Hepatocyte (in vitro differentiated cells): ENCODE measurements around the gene CBX5. TPM values are rescaled to one million over a fixed set of nuclear protein-coding genes. Genes with fewer than 3 reads are reported as not detected.

Experiments
- DNase-seq: peaks from one replicate; pipeline ENCODE4 v3.0.0-alpha.2; 2016; ENCODE audit warnings: low spot score
- H2AFZ ChIP-seq: fragments of 200-600 bp; sonication (generic); 2 replicates; pipeline ENCODE4 v1.6.0; 2016; ENCODE audit warnings: antibody characterized with exemption, mild to moderate bottlenecking
- H3K27ac ChIP-seq: fragments of 200-600 bp; sonication (generic); 2 replicates; pipeline ENCODE4 v1.5.1; 2016; ENCODE audit warnings: mild to moderate bottlenecking
- H3K27me3 ChIP-seq: fragments of 200-600 bp; sonication (generic); 2 replicates; pipeline ENCODE4 v1.6.1; 2016
- H3K36me3 ChIP-seq: fragments of 200-600 bp; sonication (generic); replicated peaks from 2 replicates; pipeline ENCODE4 v1.5.1; 2016; ENCODE audit warnings: low read depth; ENCODE audit not compliant: insufficient read depth
- H3K4me1 ChIP-seq: fragments of 200-600 bp; sonication (generic); 2 replicates; pipeline ENCODE4 v1.5.1; 2016; ENCODE audit warnings: mild to moderate bottlenecking, moderate library complexity; ENCODE audit not compliant: insufficient read depth
- H3K4me2 ChIP-seq: fragments of 200-600 bp; sonication (generic); 2 replicates; pipeline ENCODE4 v1.6.0; 2016
- H3K4me3 ChIP-seq: fragments of 200-600 bp; sonication (generic); 2 replicates; pipeline ENCODE4 v1.5.1; 2016; ENCODE audit warnings: mild to moderate bottlenecking
- H3K79me2 ChIP-seq: fragments of 200-600 bp; sonication (generic); 2 replicates; pipeline ENCODE4 v1.6.0; 2017; ENCODE audit warnings: mild to moderate bottlenecking
- H3K9me2 ChIP-seq: fragments of 200-600 bp; sonication (generic); replicated peaks from 2 replicates; pipeline ENCODE4 v1.6.0; 2017; ENCODE audit warnings: mild to moderate bottlenecking; ENCODE audit not compliant: insufficient read depth
- H3K9me3 ChIP-seq: fragments of 200-600 bp; sonication (generic); 2 replicates; pipeline ENCODE4 v1.5.1; 2016; ENCODE audit warnings: low read depth, mild to moderate bottlenecking
- H4K20me1 ChIP-seq: fragments of 200-600 bp; sonication (generic); 2 replicates; pipeline ENCODE4 v1.6.0; 2016; ENCODE audit warnings: mild to moderate bottlenecking; ENCODE audit not compliant: insufficient read depth, poor library complexity, severe bottlenecking
- EZH2 ChIP-seq: fragments of 200-600 bp; sonication (generic); IDR thresholded peaks from 2 replicates; pipeline ENCODE4 v1.6.1; 2016; ENCODE audit warnings: antibody characterized with exemption, mild to moderate bottlenecking, borderline replicate concordance
- EZH2phosphoT487 ChIP-seq: fragments of 200-600 bp; sonication (generic); IDR thresholded peaks from one replicate; pipeline ENCODE4 v1.6.1; 2018; ENCODE audit warnings: antibody characterized with exemption, mild to moderate bottlenecking, low read depth, moderate library complexity; ENCODE audit not compliant: unreplicated experiment, severe bottlenecking
- WGBS: methylation state at CpG from one replicate; pipeline ENCODE4 v1.1.6; 2016; ENCODE audit warnings: low lambda C conversion rate; ENCODE audit errors: missing lambda C conversion rate; 5-methylcytosine and 5-hydroxymethylcytosine counted together
- polyA plus RNA-seq: library from polyadenylated mRNA; unstranded; fragments of >200 nt; fragmentation: Nextera tagmentation; extraction: Ambion mirVana; gene quantifications from 2 replicates; pipeline ENCODE4 v1.2.1, GENCODE V29; 2016
- total RNA-seq: library from RNA; depleted of rRNA; stranded (reverse); fragments of >200 nt; gene quantifications from 2 replicates; pipeline ENCODE4 v1.2.3, GENCODE V29; 2014
- TF ChIP-seq, protein P1 (sequence below): fragments of 200-600 bp; sonication (generic); IDR thresholded peaks from 2 replicates; pipeline ENCODE4 v1.5.1; 2016; ENCODE audit warnings: antibody characterized with exemption, mild to moderate bottlenecking; ENCODE audit not compliant: poor library complexity

CBX5 gene
- total and polyA plus RNA-seq, 2 experiments from 2014 or later, result 21.9 to 60.1 TPM

DNA sequence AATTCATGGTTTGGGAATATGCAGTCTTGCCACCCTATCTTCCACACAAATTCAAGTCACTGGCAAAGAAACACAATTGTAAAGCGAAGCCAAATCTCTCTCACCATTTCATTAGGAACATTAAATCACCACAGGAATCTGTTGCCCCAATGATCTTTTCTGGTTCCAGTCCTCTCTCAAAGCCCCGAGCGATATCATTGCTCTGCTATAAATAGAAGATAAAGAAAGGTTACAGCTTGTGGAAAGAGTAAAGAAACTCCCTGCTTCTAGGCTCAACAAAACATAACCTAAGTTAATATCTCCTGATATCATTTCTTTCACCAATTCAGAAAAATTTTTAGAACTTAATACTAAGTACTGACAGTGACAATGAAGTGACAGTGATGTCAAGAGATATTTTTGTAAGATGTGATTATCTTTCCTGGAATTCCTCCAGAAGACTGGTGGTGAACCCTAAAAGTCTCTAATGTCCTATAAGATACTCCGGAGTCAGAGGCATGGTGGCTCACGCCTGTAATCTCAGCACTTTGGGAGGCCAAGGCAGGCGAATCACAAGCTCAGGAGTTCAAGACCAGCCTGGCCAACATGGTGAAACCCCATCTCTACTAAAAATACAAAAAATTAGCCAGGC, 33.8 kb downstream of the CBX5 start:
- H3K27ac ChIP-seq, result no peak overlapping the region

GRCh38 chr12:54240971-54241588, 38.8 kb downstream of the CBX5 start:
- Histone ChIP-seq H3K4me3 (no peak overlapping the region), H3K36me3 (no peaks in the 10 kb centered on the region), H3K9me2 (no peaks in the 10 kb centered on the region), H3K4me2 (no peak overlapping the region), H2AFZ (no peak overlapping the region), H3K4me1 (no peaks in the 10 kb centered on the region), H4K20me1 (no peaks in the 10 kb centered on the region), H3K27ac (no peak overlapping the region), H3K9me3 (no peaks in the 10 kb centered on the region), H3K27me3 (no peaks in the 10 kb centered on the region), H3K79me2 (peaks cover 3% of the 10 kb centered on the region)
- DNase-seq, result no peak
- 97% methylated on average over 2 of the region's 2 CpGs for WGBS
- TF ChIP-seq, protein P1, sequence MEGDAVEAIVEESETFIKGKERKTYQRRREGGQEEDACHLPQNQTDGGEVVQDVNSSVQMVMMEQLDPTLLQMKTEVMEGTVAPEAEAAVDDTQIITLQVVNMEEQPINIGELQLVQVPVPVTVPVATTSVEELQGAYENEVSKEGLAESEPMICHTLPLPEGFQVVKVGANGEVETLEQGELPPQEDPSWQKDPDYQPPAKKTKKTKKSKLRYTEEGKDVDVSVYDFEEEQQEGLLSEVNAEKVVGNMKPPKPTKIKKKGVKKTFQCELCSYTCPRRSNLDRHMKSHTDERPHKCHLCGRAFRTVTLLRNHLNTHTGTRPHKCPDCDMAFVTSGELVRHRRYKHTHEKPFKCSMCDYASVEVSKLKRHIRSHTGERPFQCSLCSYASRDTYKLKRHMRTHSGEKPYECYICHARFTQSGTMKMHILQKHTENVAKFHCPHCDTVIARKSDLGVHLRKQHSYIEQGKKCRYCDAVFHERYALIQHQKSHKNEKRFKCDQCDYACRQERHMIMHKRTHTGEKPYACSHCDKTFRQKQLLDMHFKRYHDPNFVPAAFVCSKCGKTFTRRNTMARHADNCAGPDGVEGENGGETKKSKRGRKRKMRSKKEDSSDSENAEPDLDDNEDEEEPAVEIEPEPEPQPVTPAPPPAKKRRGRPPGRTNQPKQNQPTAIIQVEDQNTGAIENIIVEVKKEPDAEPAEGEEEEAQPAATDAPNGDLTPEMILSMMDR, result no peak
- TF ChIP-seq EZH2, result no peak

More for the DNA sequence above, 33.8 kb downstream of the CBX5 start:
- H3K9me2 ChIP-seq, result no peaks in the 10 kb centered on the region
- H3K4me2 ChIP-seq, result no peak overlapping the region
- H3K79me2 ChIP-seq, result peaks cover 16% of the 10 kb centered on the region
- no peaks in the 10 kb centered on the region for H4K20me1 ChIP-seq
- H3K4me3 ChIP-seq, result no peak overlapping the region
- H3K4me1 ChIP-seq, result no peaks in the 10 kb centered on the region
- H3K9me3 ChIP-seq, result no peaks in the 10 kb centered on the region
- TF ChIP-seq, protein P1, result no peak
- TF ChIP-seq EZH2phosphoT487, result no peak
- H3K36me3 ChIP-seq, result no peaks in the 10 kb centered on the region
- H3K27me3 ChIP-seq, result no peaks in the 10 kb centered on the region
- no peak for DNase-seq
- H2AFZ ChIP-seq, result no peak overlapping the region
- 91% methylated on average over 6 of the region's 6 CpGs for WGBS

GRCh38 chr12:54240129-54240528, 39.8 kb downstream of the CBX5 start:
- Histone ChIP-seq H3K27ac (no peak overlapping the region), H3K4me2 (no peak overlapping the region), H4K20me1 (no peaks in the 10 kb centered on the region), H3K36me3 (no peaks in the 10 kb centered on the region), H3K79me2 (no peaks in the 10 kb centered on the region), H3K9me3 (no peaks in the 10 kb centered on the region), H3K4me1 (no peaks in the 10 kb centered on the region), H3K9me2 (no peaks in the 10 kb centered on the region), H3K27me3 (no peaks in the 10 kb centered on the region), H2AFZ (no peak overlapping the region), H3K4me3 (no peak overlapping the region)
- DNase-seq, result no peak
- 98% methylated on average over 2 of the region's 2 CpGs for WGBS
- TF ChIP-seq EZH2phosphoT487 (no peak), EZH2 (no peak)
- TF ChIP-seq, protein P1, result no peak
